Neural progenitor cell (in vitro differentiated cells): ENCODE results near the gene STAC2.

Experiments
- CTCF ChIP-seq: fragments of 200-600 bp; sonication (generic); IDR thresholded peaks from 2 replicates; pipeline ENCODE4 v1.5.1; 2017; ENCODE audit warnings: antibody characterized with exemption, mild to moderate bottlenecking
- EZH2 ChIP-seq: fragments of 200-600 bp; sonication (generic); IDR thresholded peaks from 2 replicates; pipeline ENCODE4 v1.6.1; 2017; ENCODE audit warnings: antibody characterized with exemption, mild to moderate bottlenecking, moderate library complexity
- EZH2phosphoT487 ChIP-seq: fragments of 200-600 bp; sonication (generic); IDR thresholded peaks from 2 replicates; pipeline ENCODE4 v1.6.1; 2017; ENCODE audit warnings: antibody characterized with exemption

GRCh38 chr17:39167476-39167875, 58.3 kb downstream of the STAC2 start:
- TF ChIP-seq CTCF (no peak), EZH2phosphoT487 (no peak), EZH2 (no peak)
